Measurements from ENCODE around the gene SMIM15.
A peak's percentile ranks its signal among the peaks of the same experiment; 100 is the strongest.
"Not testable (repeated sequence)": the region's sequence is repeated elsewhere in the genome, so short reads cannot be mapped to it uniquely, and the experiment has no call there.

SMIM15 gene

GRCh38 chr5:61162010-61162831 lies at the start of gene SMIM15:
TSS of gene SMIM15 (minus strand) at chr5:61162468. CDS start at chr5:61160171, 2,297 bp downstream.
- DNase-seq (ENCODE audit: low read depth), result peak; percentile 77

- DNase-seq (ENCODE audit: low read depth), result no peak
Observed at GRCh38 chr5:61207884-61208283, 45.6 kb upstream of the SMIM15 start.

GRCh38 chr5:61205013-61205412 lies 42.7 kb upstream of the SMIM15 start:
- no peak for DNase-seq (ENCODE audit: low read depth)

GRCh38 chr5:61202213-61202612 lies 39.9 kb upstream of the SMIM15 start:
- DNase-seq (ENCODE audit: low read depth), result no peak

GRCh38 chr5:61200582-61201155 lies 38.4 kb upstream of the SMIM15 start:
- DNase-seq (ENCODE audit: low read depth), result no peak

- no peak for DNase-seq (ENCODE audit: low read depth)
Observed at GRCh38 chr5:61198606-61199005, 36.3 kb upstream of the SMIM15 start.

GRCh38 chr5:61187826-61188225 lies 25.6 kb upstream of the SMIM15 start:
- not testable (repeated sequence) for DNase-seq (ENCODE audit: low read depth)

GRCh38 chr5:61187352-61187751 lies 25.1 kb upstream of the SMIM15 start:
- not testable (repeated sequence) for DNase-seq (ENCODE audit: low read depth)

GRCh38 chr5:61186634-61187033 lies 24.4 kb upstream of the SMIM15 start:
- no peak for DNase-seq (ENCODE audit: low read depth)

GRCh38 chr5:61184708-61185107 lies 22.4 kb upstream of the SMIM15 start:
- no peak for DNase-seq (ENCODE audit: low read depth)

- no peak for DNase-seq (ENCODE audit: low read depth)
Observed at GRCh38 chr5:61183538-61183937, 21.3 kb upstream of the SMIM15 start.

GRCh38 chr5:61182449-61182848 lies 20.2 kb upstream of the SMIM15 start:
- no peak for DNase-seq (ENCODE audit: low read depth)

GRCh38 chr5:61180886-61181285 lies 18.6 kb upstream of the SMIM15 start:
- DNase-seq (ENCODE audit: low read depth), result no peak

GRCh38 chr5:61178702-61179101 lies 16.4 kb upstream of the SMIM15 start:
- DNase-seq (ENCODE audit: low read depth), result no peak

GRCh38 chr5:61177716-61178115 lies 15.4 kb upstream of the SMIM15 start:
- no peak for DNase-seq (ENCODE audit: low read depth)

- DNase-seq (ENCODE audit: low read depth), result no peak
Observed at GRCh38 chr5:61177070-61177469, 14.8 kb upstream of the SMIM15 start.

GRCh38 chr5:61176631-61177030 lies 14.4 kb upstream of the SMIM15 start:
- DNase-seq (ENCODE audit: low read depth), result no peak

GRCh38 chr5:61171479-61171878 lies 9.2 kb upstream of the SMIM15 start:
- no peak for DNase-seq (ENCODE audit: low read depth)

- no peak for DNase-seq (ENCODE audit: low read depth)
Observed at GRCh38 chr5:61168951-61169350, 6.7 kb upstream of the SMIM15 start.

- DNase-seq (ENCODE audit: low read depth), result no peak
Observed at GRCh38 chr5:61167382-61167781, 5.1 kb upstream of the SMIM15 start.

GRCh38 chr5:61163905-61164304 lies 1.6 kb upstream of the SMIM15 start:
- no peak for DNase-seq (ENCODE audit: low read depth)

GRCh38 chr5:61162832-61163567 lies 732 bp upstream of the SMIM15 start:
- no peak for DNase-seq (ENCODE audit: low read depth)

- DNase-seq (ENCODE audit: low read depth), result no peak
Observed at GRCh38 chr5:61160497-61160896, 1.8 kb downstream of the SMIM15 start.
